HG02840 (cell line): Measurements from ENCODE around the gene KLHL29.

Source experiments
- ATAC-seq: cut with Tn5 transposase; IDR thresholded peaks from one replicate; pipeline ENCODE4 v1.9.1; 2021; ENCODE audit warnings: mild to moderate bottlenecking, moderate library complexity, moderate number of reproducible peaks; ENCODE audit not compliant: unreplicated experiment, low FRiP score

KLHL29 gene

GRCh38 chr2:23465936-23466335 lies 81.0 kb downstream of the KLHL29 start:
- no peak for ATAC-seq

GRCh38 chr2:23467618-23468017 lies 82.6 kb downstream of the KLHL29 start:
- no peak for ATAC-seq

GRCh38 chr2:23468474-23469141 lies 83.6 kb downstream of the KLHL29 start:
- no peak for ATAC-seq

DNA sequence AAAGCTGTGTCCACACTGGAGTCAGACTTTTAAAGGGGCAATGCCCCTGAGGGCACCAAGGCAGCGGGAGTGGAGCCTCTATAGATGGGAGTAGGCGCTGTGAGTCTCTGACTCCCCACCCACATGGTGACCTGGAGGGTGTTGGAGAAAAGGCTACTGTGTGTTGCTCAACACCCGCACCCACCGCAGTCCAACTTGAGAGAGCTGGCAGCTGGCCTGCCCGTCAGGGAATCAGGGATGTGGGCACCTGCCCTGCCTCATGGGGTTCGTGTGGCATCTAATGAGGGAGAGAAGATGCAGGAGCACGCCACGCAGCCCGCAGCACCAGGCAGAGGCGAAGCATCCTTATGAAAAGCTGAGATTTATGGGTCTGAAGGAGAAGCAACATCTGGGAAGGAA lies 84.2 kb downstream of the KLHL29 start:
- ATAC-seq = no peak

DNA sequence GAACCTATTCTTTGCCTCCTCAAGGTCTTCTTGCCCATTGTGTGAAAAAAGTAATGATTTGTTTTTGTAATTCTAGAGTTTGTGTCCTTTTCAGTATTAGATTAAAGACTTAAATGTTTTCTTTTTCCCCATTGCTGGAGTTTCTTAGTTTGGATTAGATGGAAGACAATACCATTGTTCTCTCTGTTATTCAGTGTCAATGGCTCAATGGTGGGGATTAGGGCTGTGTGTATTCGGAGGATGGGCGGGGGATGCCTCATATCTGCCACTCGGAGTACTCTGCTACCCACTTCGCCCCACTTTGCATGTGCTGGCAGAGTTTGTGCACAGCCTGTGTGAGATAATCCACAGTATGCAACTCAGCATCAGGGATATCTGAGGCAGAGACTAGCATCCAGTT lies 90.1 kb downstream of the KLHL29 start:
- ATAC-seq = no peak

DNA sequence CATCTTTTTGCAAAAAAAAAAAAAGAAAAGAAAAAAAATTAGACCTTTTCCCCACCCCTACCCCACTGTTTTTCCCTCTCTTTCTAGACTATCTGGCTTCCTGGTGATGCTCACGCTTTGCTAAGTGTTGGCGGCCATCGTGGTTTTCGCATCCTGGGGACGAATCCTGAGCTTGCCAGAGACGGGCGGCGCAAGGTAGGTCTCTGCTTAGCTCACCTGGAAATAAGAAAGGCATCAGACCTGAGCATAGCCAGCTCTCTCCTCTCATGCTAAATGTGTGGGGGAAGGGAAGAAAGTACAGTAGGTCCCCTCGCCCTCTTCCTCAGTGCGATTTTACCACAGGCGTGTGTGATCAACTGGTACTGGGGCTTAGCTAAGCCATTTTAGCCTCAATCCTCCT lies 90.5 kb downstream of the KLHL29 start:
- no peak for ATAC-seq

GRCh38 chr2:23476786-23477185 lies 91.8 kb downstream of the KLHL29 start:
- no peak for ATAC-seq

- ATAC-seq = no peak
Measured at GRCh38 chr2:23477392-23477791, 92.4 kb downstream of the KLHL29 start.

GRCh38 chr2:23478087-23478932 lies 93.3 kb downstream of the KLHL29 start:
- no peak for ATAC-seq

DNA sequence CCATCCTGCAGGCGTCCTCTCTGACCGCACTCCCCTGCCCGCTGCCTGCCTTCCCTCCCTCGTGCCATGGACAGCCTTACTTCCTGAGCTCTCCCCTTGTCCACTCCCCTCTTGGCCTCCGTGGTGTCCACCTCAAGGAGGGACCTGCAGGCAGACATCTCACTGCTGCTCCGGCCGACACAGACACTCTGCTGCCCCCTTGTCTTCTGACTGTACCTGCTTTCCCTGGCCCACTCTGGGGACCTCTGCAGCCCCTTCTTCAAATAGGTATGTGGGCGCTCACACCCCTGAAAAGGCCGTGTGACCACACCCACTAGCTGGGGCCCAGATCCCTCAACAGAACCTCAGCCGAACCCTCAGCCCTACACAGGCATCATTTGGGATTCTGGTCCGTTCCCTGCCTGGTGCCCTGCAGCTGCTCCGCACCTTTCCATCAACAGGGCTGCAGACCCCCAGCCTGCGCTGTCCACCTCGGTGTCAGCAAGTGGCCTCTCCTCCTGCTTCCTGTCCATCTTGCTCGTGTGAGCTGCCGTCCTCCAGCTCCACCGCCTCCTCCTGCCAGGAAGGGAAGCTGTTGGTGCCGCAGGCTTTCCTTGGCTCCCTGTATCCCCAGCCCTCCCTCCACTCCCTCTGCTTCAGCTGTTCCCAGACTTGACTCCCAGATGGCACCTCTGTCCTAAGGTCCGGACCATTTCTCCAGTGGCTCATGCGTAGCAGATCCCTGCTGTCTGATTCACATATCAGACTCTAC lies 94.1 kb downstream of the KLHL29 start:
- ATAC-seq = no peak

DNA sequence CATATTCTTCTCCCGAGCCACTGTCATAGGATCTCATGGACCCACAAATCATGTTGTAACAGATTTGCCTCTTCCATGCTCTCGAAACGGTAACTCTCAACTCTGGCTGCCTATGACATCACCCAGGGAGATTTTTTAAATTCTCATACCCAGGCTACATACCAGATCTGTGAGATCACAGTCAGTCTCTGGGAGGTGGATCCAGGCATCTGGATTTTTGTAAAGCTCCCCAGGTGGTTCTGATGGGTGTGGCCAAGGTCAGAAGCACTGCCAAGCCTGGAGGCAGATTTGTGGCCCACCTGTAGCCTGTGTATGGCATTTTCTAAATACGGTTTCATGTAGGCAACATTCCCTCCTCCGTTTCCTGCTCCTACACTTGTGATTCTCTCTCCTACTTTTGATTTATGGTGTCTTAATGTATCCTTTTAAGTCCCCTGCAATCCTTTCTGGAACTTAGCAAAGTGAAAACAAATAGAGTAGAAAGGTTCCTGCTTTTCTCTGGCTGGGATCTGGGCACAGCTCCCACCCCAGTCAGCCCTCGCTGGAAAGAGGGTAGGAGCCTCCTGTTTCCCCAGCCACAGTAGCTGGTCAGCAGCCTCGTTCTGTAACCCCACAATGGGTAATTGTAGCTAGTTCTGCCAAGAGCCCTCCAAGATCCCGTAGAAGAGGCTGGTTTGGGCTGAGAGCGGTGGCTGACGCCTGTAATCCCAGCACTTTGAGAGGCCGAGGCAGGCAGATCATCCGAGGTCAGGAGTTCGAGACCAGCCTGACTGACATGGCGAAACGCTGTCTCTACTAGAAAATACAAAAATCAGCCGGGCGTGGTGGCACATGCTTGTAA lies 96.2 kb downstream of the KLHL29 start:
- no peak for ATAC-seq

GRCh38 chr2:23482188-23482587 lies 97.2 kb downstream of the KLHL29 start:
- ATAC-seq = no peak

- ATAC-seq = no peak
Measured at GRCh38 chr2:23482607-23483006, 97.6 kb downstream of the KLHL29 start.

GRCh38 chr2:23483791-23484190 lies 98.8 kb downstream of the KLHL29 start:
- no peak for ATAC-seq

- no peak for ATAC-seq
Measured at GRCh38 chr2:23484275-23484674, 99.3 kb downstream of the KLHL29 start.

- ATAC-seq = no peak
Measured at GRCh38 chr2:23484767-23485166, 99.8 kb downstream of the KLHL29 start.

DNA sequence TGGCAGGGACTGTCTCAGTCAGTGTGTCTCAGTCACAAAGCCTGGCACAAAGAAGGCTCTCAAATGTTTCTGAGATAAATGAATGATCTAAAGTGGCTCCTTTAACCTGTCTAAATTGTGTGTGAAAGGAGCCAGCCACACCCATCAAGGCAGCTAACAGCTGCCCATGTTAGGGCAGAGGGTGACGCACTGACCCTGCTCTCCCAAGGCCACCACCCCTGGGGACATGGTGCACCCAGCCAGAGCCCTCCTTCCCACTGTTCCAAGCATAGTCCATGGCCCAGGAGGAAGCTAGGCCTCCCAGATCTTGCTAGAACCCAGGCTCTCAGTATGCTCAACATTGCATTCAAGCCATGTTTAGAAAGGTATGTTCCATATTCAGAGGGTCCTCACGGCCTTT lies 100.3 kb downstream of the KLHL29 start:
- no peak for ATAC-seq

- ATAC-seq = no peak
Measured at GRCh38 chr2:23485841-23486683, 101.1 kb downstream of the KLHL29 start.

GRCh38 chr2:23486684-23487075 lies 101.7 kb downstream of the KLHL29 start:
- no peak for ATAC-seq
